SK-N-SH (cell line): ENCODE results near the gene SLC25A10. TPM values are rescaled to one million over a fixed set of nuclear protein-coding genes. Genes with fewer than 3 reads are reported as not detected.

Experiments
- CTCF ChIA-PET: fragments of 300-600, 350-600 bp; formaldehyde crosslinking; extraction: SDS; loops from one replicate; lab custom pipeline; 2021; lab: Yijun Ruan, JAX
- POLR2A ChIA-PET: fragments of 350-600 bp; sonication (Branson Sonifier 250); formaldehyde crosslinking; extraction: SDS; loops from one replicate; lab custom pipeline; 2020; ENCODE audit warnings: antibody characterized with exemption, inconsistent platforms; lab: Yijun Ruan, JAX
- DNase-seq: peaks from one replicate; pipeline ENCODE4 v3.0.0; 2012
- H2AFZ ChIP-seq: fragments of 200-600 bp; sonication (generic); 2 replicates; pipeline ENCODE4 v1.8.1; 2016; ENCODE audit warnings: antibody characterized with exemption, mild to moderate bottlenecking, low read depth
- H3F3A ChIP-seq: fragments of 200-600 bp; sonication (generic); replicated peaks from 2 replicates; pipeline ENCODE3; 2016; ENCODE audit warnings: antibody characterized with exemption, mild to moderate bottlenecking; ENCODE audit not compliant: insufficient read depth
- H3K27ac ChIP-seq, 2 experiments: fragments of 200-500 bp in 1 of 2; fragments of 200-600 bp in 1 of 2; sonication (Bioruptor generic) in 1 of 2; sonication (generic), shearing (Covaris generic) in 1 of 2; 2 replicates each; pipeline versions ENCODE4 v1.5.1 to v1.6.1; 2014 to 2016; ENCODE audit warnings: low read depth in 2 of 2, inconsistent platforms in 1 of 2, low read length in 1 of 2, mild to moderate bottlenecking in 1 of 2, mixed read lengths in 1 of 2
- H3K27me3 ChIP-seq: fragments of 200-600 bp; sonication (generic), shearing (Covaris generic); 2 replicates; pipeline ENCODE4 v1.6.1; 2016; ENCODE audit warnings: mixed run types; ENCODE audit not compliant: insufficient read depth
- H3K36me3 ChIP-seq, 2 experiments: fragments of 200-500 bp in 1 of 2; fragments of 200-600 bp in 1 of 2; sonication (Bioruptor generic) in 1 of 2; sonication (generic) in 1 of 2; replicated peaks in 1 of 2; 2 replicates each; pipeline versions ENCODE3 to v1.5.1; 2014 to 2016; ENCODE audit warnings: low read length in 1 of 2, mild to moderate bottlenecking in 1 of 2; ENCODE audit not compliant: insufficient read depth in 2 of 2, control insufficient read depth in 1 of 2
- H3K4me1 ChIP-seq, 2 experiments: fragments of 200-500 bp in 1 of 2; fragments of 200-600 bp in 1 of 2; sonication (Bioruptor generic) in 1 of 2; sonication (generic), shearing (Covaris generic) in 1 of 2; 2 replicates each; pipeline versions ENCODE4 v1.5.1 to v1.6.1; 2014 to 2016; ENCODE audit warnings: low read depth in 1 of 2, low read length in 1 of 2, mixed run types in 1 of 2; ENCODE audit not compliant: insufficient read depth in 2 of 2, control insufficient read depth in 1 of 2
- H3K4me2 ChIP-seq: fragments of 200-600 bp; sonication (generic), shearing (Covaris generic); 2 replicates; pipeline ENCODE4 v1.6.1; 2017; ENCODE audit warnings: mixed run types
- H3K4me3 ChIP-seq, 2 experiments: fragments of 200-500 bp in 1 of 2; fragments of 200-600 bp in 1 of 2; sonication (Bioruptor generic) in 1 of 2; sonication (generic), shearing (Covaris generic) in 1 of 2; 2 replicates each; pipeline versions ENCODE4 v1.5.1 to v1.8.1; 2014 to 2016; ENCODE audit warnings: low read depth in 2 of 2, inconsistent platforms in 1 of 2, low read length in 1 of 2, mild to moderate bottlenecking in 1 of 2, mixed read lengths in 1 of 2, moderate library complexity in 1 of 2
- H3K79me2 ChIP-seq: fragments of 200-600 bp; sonication (generic); 2 replicates; pipeline ENCODE4 v1.8.1; 2017; ENCODE audit warnings: mild to moderate bottlenecking; ENCODE audit not compliant: insufficient read depth
- H3K9ac ChIP-seq: fragments of 200-600 bp; sonication (generic); 2 replicates; pipeline ENCODE4 v1.6.1; 2017; ENCODE audit warnings: mixed run types
- H3K9me2 ChIP-seq: fragments of 200-600 bp; sonication (generic); 2 replicates; pipeline ENCODE4 v1.6.1; 2017; ENCODE audit warnings: mixed run types
- H3K9me3 ChIP-seq: fragments of 200-600 bp; sonication (generic); 2 replicates; pipeline ENCODE4 v1.6.1; 2017; ENCODE audit warnings: mixed run types, mild to moderate bottlenecking, moderate library complexity
- H4K20me1 ChIP-seq: fragments of 200-600 bp; sonication (generic); 2 replicates; pipeline ENCODE4 v1.6.1; 2017; ENCODE audit warnings: mild to moderate bottlenecking, mixed run types; ENCODE audit not compliant: insufficient read depth
- CTCF ChIP-seq: fragments of 200-600 bp; sonication (generic); IDR thresholded peaks from 2 replicates; pipeline ENCODE4 v1.6.1; 2017; ENCODE audit warnings: antibody characterized with exemption, mild to moderate bottlenecking, moderate library complexity
- EZH2phosphoT487 ChIP-seq: fragments of 200-600 bp; sonication (generic); IDR thresholded peaks from 2 replicates; pipeline ENCODE4 v1.6.1; 2017; ENCODE audit warnings: low read depth, mixed run types, mild to moderate bottlenecking, antibody characterized with exemption, moderate library complexity, borderline replicate concordance
- MAX ChIP-seq: IDR thresholded peaks from 2 replicates; pipeline ENCODE4 v1.4.0; 2012; ENCODE audit warnings: low read depth
- NFIC ChIP-seq: IDR thresholded peaks from 2 replicates; pipeline ENCODE4 v1.4.0; 2012; ENCODE audit warnings: borderline replicate concordance
- REST ChIP-seq: IDR thresholded peaks from 2 replicates; pipeline ENCODE4 v1.6.1; 2012; ENCODE audit warnings: mild to moderate bottlenecking, low read depth, low read length, moderate library complexity
- SIN3A ChIP-seq: IDR thresholded peaks from 2 replicates; pipeline ENCODE4 v1.6.1; 2012; ENCODE audit warnings: low read depth, mild to moderate bottlenecking, low read length, moderate library complexity, borderline replicate concordance
- SMC3 ChIP-seq: IDR thresholded peaks from 2 replicates; pipeline ENCODE4 v1.6.1; 2012; ENCODE audit warnings: low read depth, low read length, improper control_type of control experiment
- WGBS: methylation state at CpG from one replicate; pipeline ENCODE4 v1.1.6; 2017; ENCODE audit warnings: low lambda C conversion rate; 5-methylcytosine and 5-hydroxymethylcytosine counted together
- polyA plus RNA-seq, 3 experiments: library from polyadenylated mRNA; depleted of rRNA; stranded (reverse); fragments of >200 nt; gene quantifications; 2 replicates each; pipeline ENCODE4 v1.2.3, GENCODE V29; 2012

Gene SLC25A10
- polyA plus RNA-seq, 1 of the 3 experiments (the other 2 are of a cell fraction): 34.7 TPM

- H2AFZ ChIP-seq: no peak overlapping the region
- no peaks in the 10 kb centered on the region for H3K9me3 ChIP-seq
- no peaks in the 10 kb centered on the region for H3K27me3 ChIP-seq
- no peak overlapping the region for H3K4me2 ChIP-seq
- no peak for DNase-seq
- no peak overlapping the region for H3K4me3 ChIP-seq
- H3K9ac ChIP-seq: no peak overlapping the region
- H3K4me1 ChIP-seq: peaks cover 0 to 14% of the 10 kb centered on the region in 2 experiments; a peak in 1 of 4 replicates
- WGBS: 85% methylated on average over 27 of the region's 31 CpGs
- no peaks in the 10 kb centered on the region for H3K79me2 ChIP-seq
- H3K9me2 ChIP-seq: no peaks in the 10 kb centered on the region
- ChIA-PET POLR2A (no interaction called here), CTCF (interaction anchor here (0.6 to 1.8 kb wide), 7 partner anchors 13 to 221 kb away, joined by 3 to 5 read pairs (median 4); no protein-coding TSS in a partner anchor)
- H3F3A ChIP-seq: peaks cover 5% of the 10 kb centered on the region
- no peaks in the 10 kb centered on the region for H3K36me3 ChIP-seq
- no peaks in the 10 kb centered on the region for H4K20me1 ChIP-seq
- no peak overlapping the region for H3K27ac ChIP-seq
- TF ChIP-seq REST (no peak), MAX (no peak), CTCF (no peak), NFIC (no peak), EZH2phosphoT487 (no peak), SIN3A (no peak), SMC3 (no peak)
- TF ChIP-seq, all 33 proteins: peak for 0
These were observed 26.1 kb downstream of the SLC25A10 start for GRCh38 chr17:81737947-81738800.
